HTR-8/SVneo (cell line): Measurements from ENCODE around the gene TIMP2.
"Not testable (repeated sequence)": the region's sequence is repeated elsewhere in the genome, so short reads cannot be mapped to it uniquely, and the experiment has no call there.

Experiments used
- DNase-seq: peaks from one replicate; pipeline ENCODE4 v3.0.0; 2011; ENCODE audit warnings: low spot score, mixed read lengths; ENCODE audit not compliant: insufficient read length
- FAIRE-seq: peaks from 2 replicates; lab custom pipeline; 2011; peaks lifted over from hg19 to GRCh38; lab: Jason Lieb, UNC

The TIMP2 gene

GRCh38 chr17:78876094-78876597 lies 49.0 kb downstream of the TIMP2 start:
- DNase-seq (no peak), FAIRE-seq (no peak)

GRCh38 chr17:78875363-78876093 lies 49.7 kb downstream of the TIMP2 start:
- no peak for DNase-seq

GRCh38 chr17:78873519-78874340 lies 51.5 kb downstream of the TIMP2 start:
- FAIRE-seq (peak; percentile 67), DNase-seq (peak; percentile 54)

More at GRCh38 chr17:78875363-78876093, 49.7 kb downstream of the TIMP2 start:
- FAIRE-seq = no peak

GRCh38 chr17:78872486-78872885 lies 52.7 kb downstream of the TIMP2 start:
- FAIRE-seq (no peak), DNase-seq (no peak)

- FAIRE-seq (no peak), DNase-seq (no peak)
These were observed 54.6 kb downstream of the TIMP2 start for GRCh38 chr17:78870621-78871020.

- FAIRE-seq (no peak), DNase-seq (no peak)
These were observed 56.8 kb downstream of the TIMP2 start for GRCh38 chr17:78868391-78868790.

GRCh38 chr17:78867046-78867445 lies 58.1 kb downstream of the TIMP2 start:
- DNase-seq, FAIRE-seq: not testable (repeated sequence)

GRCh38 chr17:78865682-78866390 lies 59.4 kb downstream of the TIMP2 start:
- FAIRE-seq (no peak), DNase-seq (peak; percentile 69)

- FAIRE-seq (no peak), DNase-seq (no peak)
These were observed 61.1 kb downstream of the TIMP2 start for GRCh38 chr17:78864117-78864516.

GRCh38 chr17:78862073-78863023 lies 62.8 kb downstream of the TIMP2 start:
- DNase-seq = peak; percentile 87
- peak; percentile 20 for FAIRE-seq

- no peak for FAIRE-seq
- DNase-seq = no peak
These were observed 64.0 kb downstream of the TIMP2 start for GRCh38 chr17:78861229-78861628.

- FAIRE-seq = no peak
- no peak for DNase-seq
These were observed 66.1 kb downstream of the TIMP2 start for GRCh38 chr17:78859051-78859450.

GRCh38 chr17:78857266-78857665 lies 67.9 kb downstream of the TIMP2 start:
- no peak for FAIRE-seq

GRCh38 chr17:78855561-78856165 lies 69.5 kb downstream of the TIMP2 start:
- no peak for DNase-seq
- no peak for FAIRE-seq

More at GRCh38 chr17:78857266-78857665, 67.9 kb downstream of the TIMP2 start:
- no peak for DNase-seq

GRCh38 chr17:78854508-78854907 lies 70.7 kb downstream of the TIMP2 start:
- FAIRE-seq (no peak), DNase-seq (no peak)

- no peak for DNase-seq
- FAIRE-seq = no peak
These were observed 71.2 kb downstream of the TIMP2 start for GRCh38 chr17:78853926-78854394.

GRCh38 chr17:78852709-78853121 lies 72.5 kb downstream of the TIMP2 start:
- FAIRE-seq = no peak
- no peak for DNase-seq

- DNase-seq (no peak), FAIRE-seq (no peak)
These were observed 76.2 kb downstream of the TIMP2 start for GRCh38 chr17:78849026-78849425.

GRCh38 chr17:78847052-78847451 lies 78.1 kb downstream of the TIMP2 start:
- no peak for FAIRE-seq
- no peak for DNase-seq
